Putamen (tissue), 1 donor: ENCODE measurements around the gene SPACA1.
A peak's percentile ranks its signal among the peaks of the same experiment; 100 is the strongest.
"Not testable (repeated sequence)": the region's sequence is repeated elsewhere in the genome, so short reads cannot be mapped to it uniquely, and the experiment has no call there.

Source experiments
- DNase-seq: peaks from one replicate; pipeline ENCODE4 v3.0.0-alpha.2; 2016; ENCODE audit warnings: low spot score

SPACA1 gene

GRCh38 chr6:88047510-88048150 is at the start of gene SPACA1:
TSS of gene SPACA1 (plus strand) at chr6:88047841. CDS start at chr6:88047906, 65 bp downstream.
- no peak for DNase-seq

- DNase-seq, result no peak
Measured at GRCh38 chr6:88000713-88001112, 46.9 kb upstream of the SPACA1 start.

- not testable (repeated sequence) for DNase-seq
Measured at GRCh38 chr6:88001279-88001678, 46.4 kb upstream of the SPACA1 start.

- no peak for DNase-seq
Measured at GRCh38 chr6:88004707-88005106, 42.9 kb upstream of the SPACA1 start.

- DNase-seq, result no peak
Measured at GRCh38 chr6:88006557-88006956, 41.1 kb upstream of the SPACA1 start.

- DNase-seq, result no peak
Measured at GRCh38 chr6:88008411-88008810, 39.2 kb upstream of the SPACA1 start.

- no peak for DNase-seq
Measured at GRCh38 chr6:88008831-88009231, 38.8 kb upstream of the SPACA1 start.

- DNase-seq, result no peak
Measured at GRCh38 chr6:88013015-88013414, 34.6 kb upstream of the SPACA1 start.

GRCh38 chr6:88013554-88013953 is 34.1 kb upstream of the SPACA1 start:
- DNase-seq, result no peak

GRCh38 chr6:88020439-88020838 is 27.2 kb upstream of the SPACA1 start:
- peak; percentile 45 for DNase-seq

- no peak for DNase-seq
Measured at GRCh38 chr6:88024696-88025095, 22.9 kb upstream of the SPACA1 start.

GRCh38 chr6:88031550-88031949 is 16.1 kb upstream of the SPACA1 start:
- no peak for DNase-seq

GRCh38 chr6:88044530-88044929 is 3.1 kb upstream of the SPACA1 start:
- no peak for DNase-seq

GRCh38 chr6:88045521-88046136 is 2.0 kb upstream of the SPACA1 start:
- no peak for DNase-seq

GRCh38 chr6:88048578-88048977 is 937 bp downstream of the SPACA1 start:
- DNase-seq, result no peak

GRCh38 chr6:88050140-88050818 is 2.6 kb downstream of the SPACA1 start:
- DNase-seq, result no peak

GRCh38 chr6:88059191-88059590 is 11.6 kb downstream of the SPACA1 start:
- no peak for DNase-seq

- DNase-seq, result no peak
Measured at GRCh38 chr6:88062376-88062775, 14.7 kb downstream of the SPACA1 start.

- DNase-seq, result no peak
Measured at GRCh38 chr6:88072462-88072861, 24.8 kb downstream of the SPACA1 start.

- DNase-seq, result no peak
Measured at GRCh38 chr6:88074791-88075190, 27.1 kb downstream of the SPACA1 start.

GRCh38 chr6:88077305-88077704 is 29.7 kb downstream of the SPACA1 start:
- DNase-seq, result no peak

- no peak for DNase-seq
Measured at GRCh38 chr6:88086792-88087191, 39.2 kb downstream of the SPACA1 start.

- no peak for DNase-seq
Measured at GRCh38 chr6:88089708-88090107, 42.1 kb downstream of the SPACA1 start.
